Measurements from ENCODE around the gene LRP5.
"Not testable (repeated sequence)": the region's sequence is repeated elsewhere in the genome, so short reads cannot be mapped to it uniquely, and the experiment has no call there.

LRP5 gene

DNA sequence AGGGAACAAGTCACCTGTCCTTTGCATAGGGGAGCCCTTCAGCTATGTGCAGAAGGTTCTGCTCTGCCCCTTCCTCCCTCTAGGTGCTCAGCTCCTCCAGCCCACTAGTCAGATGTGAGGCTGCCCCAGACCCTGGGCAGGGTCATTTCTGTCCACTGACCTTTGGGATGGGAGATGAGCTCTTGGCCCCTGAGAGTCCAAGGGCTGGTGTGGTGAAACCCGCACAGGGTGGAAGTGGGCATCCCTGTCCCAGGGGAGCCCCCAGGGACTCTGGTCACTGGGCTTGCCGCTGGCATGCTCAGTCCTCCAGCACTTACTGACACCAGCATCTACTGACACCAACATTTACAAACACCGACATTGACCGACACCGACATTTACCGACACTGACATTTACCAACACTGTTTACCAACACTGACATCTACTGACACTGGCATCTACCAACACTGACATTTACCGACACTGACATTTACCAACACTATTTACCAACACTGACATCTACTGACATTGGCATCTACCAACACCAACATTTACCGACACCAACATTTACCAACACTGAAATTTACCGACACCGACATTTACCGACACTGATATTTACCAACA lies 76.3 kb downstream of the LRP5 start:
- DNase-seq, result no peak

DNA sequence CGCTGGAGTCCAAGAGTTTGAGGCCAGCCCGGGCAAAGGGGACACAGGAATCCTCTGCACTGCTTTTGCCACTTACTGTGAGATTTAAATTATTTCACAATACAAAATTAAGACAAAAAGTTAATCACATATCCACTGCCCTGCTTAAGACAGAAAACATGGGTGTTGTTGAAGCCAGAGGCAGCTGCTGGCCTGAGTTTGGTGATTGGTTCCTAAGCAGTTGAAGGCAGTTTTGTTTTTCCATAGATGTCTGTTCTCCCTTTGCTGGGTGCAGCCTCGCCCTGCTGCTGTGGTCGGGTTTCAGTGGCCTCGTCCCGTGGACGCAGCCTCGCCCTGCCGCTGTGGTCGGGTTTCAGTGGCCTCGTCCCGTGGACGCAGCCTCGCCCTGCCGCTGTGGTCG lies 77.9 kb downstream of the LRP5 start:
- no peak for DNase-seq

DNA sequence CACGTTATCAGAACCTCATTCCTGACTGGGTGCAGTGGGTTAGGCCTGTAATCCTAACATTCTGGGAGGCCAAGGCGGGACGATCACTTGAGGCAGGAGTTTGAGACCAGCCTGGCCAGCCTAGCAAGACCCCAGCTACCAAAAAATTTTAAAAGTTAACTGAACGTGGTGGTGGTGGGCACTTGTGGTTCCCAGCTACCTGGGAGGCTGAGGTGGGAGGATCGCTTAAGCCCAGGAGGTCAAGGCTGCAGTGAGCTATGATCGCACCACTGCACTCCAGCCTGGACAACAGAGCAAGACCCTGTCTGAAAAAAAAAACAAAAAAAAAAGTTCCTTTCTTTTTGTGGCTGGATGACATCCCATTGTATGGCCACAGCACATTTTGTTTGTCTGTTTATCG lies 80.4 kb downstream of the LRP5 start:
- DNase-seq, result no peak

DNA sequence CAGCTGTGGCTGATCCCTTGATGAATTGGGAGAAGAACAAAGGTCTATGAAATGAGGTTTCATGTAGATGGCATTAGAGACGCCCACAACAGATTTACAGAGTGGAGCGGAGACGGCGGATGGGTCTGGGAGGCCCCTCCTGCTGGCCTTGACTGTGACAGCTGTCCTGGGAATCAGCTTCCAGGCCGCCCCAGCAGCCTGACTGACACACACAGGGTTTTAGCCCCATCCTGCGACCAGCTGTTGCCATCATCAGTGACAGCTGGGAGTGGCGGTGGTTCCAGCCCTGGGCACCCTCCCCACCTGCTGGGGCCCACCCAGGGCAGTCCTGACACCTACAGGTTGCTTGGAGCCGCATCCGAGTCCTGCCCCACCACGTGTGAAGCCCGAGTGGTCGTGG lies 84.1 kb downstream of the LRP5 start:
- DNase-seq, result no peak

DNA sequence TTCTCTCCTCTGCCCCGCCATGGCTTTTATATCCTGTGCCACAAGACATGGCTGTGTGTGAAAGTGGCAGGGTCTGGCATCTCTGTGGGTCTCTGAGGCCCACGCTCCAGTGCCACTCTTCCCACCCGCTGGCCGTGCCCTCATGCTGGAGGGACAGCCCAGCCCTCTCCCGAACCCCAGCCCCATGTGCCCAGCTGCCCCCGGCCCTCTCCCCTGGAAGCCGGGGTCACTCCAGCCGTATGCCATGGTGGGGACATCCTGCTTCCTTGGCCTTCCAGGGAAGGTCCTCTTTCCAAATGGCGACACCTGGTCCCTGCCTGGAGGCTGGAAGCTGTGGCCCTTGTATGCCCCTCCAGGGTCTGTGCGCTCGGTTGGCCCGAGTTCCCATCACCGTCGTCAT lies 84.9 kb downstream of the LRP5 start:
- no peak for DNase-seq

DNA sequence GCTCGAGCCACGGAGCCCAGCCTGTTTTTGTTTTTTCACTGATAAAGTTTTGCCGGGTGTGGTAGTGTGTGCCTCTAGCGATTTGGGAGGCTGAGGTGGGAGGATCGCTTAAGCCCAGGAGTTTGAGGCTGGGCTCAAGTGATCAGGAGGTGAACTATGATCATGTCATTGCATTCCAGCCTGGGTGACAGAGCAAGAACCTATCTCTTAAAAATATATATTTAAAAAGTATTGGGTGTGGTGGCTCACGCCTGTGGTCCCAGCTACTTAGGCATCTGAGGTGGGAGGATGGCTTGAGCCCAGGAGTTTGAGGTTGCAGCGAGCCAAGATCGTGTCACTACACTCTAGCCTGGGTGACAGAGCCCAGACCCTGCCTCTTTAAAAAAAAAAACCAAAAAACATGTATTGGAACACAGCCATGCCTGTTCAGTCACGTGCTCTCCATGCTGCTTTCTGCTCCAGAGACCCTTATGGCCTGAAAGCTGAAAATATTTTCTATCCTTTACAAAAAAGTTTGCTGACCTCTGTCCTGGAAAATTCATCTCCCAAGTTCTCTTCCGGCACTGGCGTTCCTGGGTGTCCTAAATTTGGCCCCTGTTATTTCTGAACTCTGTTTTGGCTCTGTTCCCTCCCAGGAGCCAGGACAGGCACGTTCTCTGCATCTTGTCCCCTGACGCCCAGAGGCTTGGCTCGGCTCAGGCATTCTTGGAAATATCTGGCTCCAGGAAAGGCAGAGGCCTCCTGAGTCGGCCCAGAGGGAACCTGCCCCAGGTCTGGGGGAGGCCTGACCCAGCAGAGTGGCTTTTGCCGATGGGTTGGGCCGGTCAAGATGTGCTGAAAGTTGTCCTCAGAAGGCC lies 86.8 kb downstream of the LRP5 start:
- DNase-seq, result no peak

DNA sequence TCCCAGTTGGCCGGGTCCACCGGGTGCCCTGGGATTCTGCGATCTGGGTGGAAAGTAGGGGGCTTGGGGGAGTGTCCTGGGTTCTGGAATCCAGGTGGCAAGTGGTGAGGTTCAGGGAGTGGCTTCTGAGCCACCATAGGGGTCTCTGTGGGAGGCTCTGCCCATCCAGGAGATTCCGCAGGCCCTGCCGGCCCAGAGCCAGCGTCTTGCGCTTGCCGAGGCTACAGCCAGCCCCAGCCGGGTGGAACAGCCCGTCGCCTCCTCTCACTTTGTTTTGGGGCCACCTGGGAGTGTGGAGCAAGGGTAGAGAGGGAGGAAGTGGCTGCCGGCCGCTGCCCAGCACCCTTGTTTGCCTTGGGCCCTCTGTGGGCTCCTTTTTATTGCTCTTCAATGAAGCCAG lies 87.5 kb downstream of the LRP5 start:
- no peak for DNase-seq

DNA sequence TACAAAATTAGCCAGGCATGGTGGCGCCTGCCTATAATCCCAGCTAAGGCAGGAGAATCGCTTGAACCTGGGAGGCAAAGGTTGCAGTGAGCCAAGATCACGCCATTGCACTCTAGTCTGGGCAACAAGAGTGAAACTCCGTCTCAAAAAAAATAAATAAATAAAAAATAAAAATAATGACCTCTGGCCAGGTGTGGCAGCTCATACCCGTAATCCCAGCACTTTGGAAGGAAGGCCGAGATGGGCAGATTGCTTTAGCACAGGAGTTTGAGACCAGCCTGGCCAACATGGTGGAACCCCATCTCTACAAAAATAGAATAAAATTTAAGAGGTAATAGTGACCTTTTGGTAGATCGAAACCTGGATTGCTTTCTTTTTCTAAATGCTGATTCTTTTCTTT lies 88.2 kb downstream of the LRP5 start:
- not testable (repeated sequence) for DNase-seq

DNA sequence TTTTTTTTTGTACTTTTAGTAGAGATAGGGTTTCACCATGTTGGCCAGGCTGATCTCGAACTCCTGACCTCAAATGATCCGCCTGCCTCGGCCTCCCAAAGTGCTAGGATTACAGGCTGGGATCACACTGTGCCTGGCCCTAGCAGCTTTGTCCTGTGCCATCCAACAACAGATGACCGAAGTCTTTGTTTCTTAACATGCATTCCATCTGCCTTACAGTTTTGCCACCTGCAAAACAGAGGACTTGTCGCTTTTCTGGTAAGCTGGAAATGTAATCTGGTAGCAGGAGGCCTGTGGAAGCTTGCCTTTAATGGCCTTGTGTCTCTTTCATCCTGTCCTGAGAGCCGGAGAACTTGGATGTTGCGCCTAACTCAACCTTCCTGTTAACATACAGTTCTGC lies 89.5 kb downstream of the LRP5 start:
- DNase-seq, result no peak

DNA sequence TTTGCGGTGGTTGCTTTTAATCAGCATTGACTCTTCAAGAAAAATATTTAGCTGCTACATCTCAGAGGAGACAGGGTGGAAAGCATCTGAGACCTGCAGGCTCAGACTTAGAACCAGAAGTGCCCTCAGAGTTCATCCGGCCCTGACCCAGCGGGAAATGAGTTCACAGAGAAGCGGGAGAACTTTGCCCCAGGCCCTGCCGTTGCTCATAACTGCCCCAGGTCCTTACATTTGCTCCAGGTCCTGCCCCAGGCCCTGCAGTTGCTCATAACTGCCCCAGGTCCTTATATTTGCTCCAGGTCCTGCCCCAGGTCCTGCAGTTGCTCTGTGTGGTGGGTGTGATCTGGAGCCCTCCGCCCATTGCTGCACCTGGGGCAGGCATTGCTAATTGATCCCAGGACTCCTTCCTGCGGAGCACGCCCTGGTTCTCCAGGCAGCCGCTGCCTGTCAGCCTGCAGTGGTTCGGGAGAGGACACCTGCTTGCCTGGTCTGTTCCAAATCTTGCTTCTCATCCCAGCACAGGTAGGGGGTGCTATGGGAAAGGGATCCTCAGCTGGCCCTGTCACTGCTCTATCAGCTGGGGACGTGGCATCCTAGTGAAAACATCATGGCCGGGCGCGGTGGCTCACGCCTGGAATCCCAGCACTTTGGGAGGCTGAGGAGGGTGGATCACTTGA lies 90.1 kb downstream of the LRP5 start:
- no peak for DNase-seq

DNA sequence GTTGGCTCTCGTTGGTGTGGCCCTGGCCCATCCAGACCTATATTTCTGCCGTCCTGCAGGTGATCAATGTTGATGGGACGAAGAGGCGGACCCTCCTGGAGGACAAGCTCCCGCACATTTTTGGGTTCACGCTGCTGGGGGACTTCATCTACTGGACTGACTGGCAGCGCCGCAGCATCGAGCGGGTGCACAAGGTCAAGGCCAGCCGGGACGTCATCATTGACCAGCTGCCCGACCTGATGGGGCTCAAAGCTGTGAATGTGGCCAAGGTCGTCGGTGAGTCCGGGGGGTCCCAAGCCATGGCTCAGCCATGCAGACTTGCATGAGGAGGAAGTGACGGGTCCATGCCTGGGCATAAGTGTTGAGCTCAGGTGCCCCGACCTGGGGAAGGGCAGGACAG lies 91.0 kb downstream of the LRP5 start:
- no peak for DNase-seq

DNA sequence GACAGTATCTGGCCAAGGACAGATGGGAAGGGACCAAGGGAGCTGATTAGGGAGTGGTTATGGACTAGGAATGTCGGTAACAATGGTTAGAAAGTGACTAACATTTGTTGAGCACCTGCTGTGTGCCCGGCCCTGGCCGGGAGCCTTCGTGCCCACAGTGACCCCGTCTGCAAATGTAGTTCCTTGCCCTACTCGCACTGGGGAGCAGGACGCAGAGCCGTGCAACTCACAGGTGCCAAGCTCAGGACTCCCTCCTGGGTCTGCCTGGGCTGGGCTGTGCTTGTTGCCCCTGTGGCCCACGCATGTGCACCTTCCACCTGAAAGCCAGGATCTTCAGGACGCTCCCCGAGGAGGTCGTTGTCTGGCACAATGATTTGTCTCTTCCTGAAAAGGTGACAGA lies 91.4 kb downstream of the LRP5 start:
- DNase-seq, result no peak

DNA sequence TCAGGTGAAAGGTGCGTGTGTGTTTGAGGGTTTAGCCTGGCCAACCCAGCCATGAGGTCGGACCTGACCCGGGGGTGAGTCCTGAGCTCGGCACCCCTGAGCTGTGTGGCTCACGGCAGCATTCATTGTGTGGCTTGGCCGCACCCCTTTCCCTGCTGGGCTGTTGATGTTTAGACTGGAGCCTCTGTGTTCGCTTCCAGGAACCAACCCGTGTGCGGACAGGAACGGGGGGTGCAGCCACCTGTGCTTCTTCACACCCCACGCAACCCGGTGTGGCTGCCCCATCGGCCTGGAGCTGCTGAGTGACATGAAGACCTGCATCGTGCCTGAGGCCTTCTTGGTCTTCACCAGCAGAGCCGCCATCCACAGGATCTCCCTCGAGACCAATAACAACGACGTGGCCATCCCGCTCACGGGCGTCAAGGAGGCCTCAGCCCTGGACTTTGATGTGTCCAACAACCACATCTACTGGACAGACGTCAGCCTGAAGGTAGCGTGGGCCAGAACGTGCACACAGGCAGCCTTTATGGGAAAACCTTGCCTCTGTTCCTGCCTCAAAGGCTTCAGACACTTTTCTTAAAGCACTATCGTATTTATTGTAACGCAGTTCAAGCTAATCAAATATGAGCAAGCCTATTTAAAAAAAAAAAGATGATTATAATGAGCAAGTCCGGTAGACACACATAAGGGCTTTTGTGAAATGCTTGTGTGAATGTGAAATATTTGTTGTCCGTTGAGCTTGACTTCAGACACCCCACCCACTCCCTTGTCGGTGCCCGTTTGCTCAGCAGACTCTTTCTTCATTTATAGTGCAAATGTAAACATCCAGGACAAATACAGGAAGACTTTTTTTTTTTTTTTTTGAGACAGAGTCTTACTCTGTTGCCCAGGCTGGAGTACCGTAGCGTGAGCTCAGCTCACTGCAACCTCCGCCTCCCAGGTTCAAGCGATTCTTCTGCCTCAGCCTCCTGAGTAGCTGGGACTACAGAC lies 94.2 kb downstream of the LRP5 start:
- DNase-seq, result no peak

DNA sequence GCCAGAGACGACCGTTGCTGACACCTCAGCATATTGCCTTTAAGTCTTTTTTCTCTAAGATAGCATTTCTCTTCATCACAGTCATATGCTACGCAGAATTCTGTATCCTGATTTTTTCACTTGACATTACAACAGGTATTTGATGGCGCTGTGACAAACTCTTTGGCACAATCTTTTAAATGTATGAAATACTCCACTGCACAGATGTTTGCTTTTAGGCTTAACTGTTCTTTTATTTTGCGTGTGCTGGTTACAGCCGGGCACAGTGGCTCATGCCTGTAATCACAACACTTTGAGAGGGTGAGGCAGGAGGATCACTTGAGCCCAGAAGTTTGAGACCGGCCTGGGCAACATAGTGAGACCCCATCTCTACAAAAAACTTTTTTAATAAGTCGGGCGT lies 96.1 kb downstream of the LRP5 start:
- no peak for DNase-seq

DNA sequence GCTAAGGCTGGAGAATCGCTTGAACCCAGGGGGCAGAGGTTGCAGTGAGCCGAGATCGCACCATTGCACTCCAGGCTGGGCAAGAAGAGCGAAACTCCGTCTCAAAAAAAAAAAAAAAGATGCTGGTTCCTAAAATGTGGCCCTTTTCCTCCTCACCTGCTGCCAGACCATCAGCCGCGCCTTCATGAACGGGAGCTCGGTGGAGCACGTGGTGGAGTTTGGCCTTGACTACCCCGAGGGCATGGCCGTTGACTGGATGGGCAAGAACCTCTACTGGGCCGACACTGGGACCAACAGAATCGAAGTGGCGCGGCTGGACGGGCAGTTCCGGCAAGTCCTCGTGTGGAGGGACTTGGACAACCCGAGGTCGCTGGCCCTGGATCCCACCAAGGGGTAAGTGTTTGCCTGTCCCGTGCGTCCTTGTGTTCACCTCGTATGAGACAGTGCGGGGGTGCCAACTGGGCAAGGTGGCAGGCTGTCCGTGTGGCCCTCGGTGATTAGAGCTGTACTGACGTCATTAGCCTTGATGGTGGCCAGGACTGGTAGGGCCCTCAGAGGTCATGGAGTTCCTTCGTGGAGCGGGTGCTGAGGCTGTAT lies 97.5 kb downstream of the LRP5 start:
- no peak for DNase-seq

DNA sequence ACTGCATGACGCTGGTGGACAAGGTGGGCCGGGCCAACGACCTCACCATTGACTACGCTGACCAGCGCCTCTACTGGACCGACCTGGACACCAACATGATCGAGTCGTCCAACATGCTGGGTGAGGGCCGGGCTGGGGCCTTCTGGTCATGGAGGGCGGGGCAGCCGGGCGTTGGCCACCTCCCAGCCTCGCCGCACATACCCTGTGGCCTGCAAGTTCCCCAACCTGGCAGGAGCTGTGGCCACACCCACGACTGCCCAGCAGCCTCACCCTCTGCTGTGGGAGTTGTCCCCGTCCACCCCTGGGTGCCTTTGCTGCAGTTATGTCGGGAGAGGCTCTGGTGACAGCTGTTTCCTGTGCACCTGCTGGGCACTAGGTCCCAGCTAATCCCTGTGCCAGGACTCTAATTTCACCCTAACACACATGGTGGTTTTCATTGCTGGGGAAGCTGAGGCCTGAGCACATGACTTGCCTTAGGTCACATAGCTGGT lies 99.2 kb downstream of the LRP5 start:
- DNase-seq, result no peak

DNA sequence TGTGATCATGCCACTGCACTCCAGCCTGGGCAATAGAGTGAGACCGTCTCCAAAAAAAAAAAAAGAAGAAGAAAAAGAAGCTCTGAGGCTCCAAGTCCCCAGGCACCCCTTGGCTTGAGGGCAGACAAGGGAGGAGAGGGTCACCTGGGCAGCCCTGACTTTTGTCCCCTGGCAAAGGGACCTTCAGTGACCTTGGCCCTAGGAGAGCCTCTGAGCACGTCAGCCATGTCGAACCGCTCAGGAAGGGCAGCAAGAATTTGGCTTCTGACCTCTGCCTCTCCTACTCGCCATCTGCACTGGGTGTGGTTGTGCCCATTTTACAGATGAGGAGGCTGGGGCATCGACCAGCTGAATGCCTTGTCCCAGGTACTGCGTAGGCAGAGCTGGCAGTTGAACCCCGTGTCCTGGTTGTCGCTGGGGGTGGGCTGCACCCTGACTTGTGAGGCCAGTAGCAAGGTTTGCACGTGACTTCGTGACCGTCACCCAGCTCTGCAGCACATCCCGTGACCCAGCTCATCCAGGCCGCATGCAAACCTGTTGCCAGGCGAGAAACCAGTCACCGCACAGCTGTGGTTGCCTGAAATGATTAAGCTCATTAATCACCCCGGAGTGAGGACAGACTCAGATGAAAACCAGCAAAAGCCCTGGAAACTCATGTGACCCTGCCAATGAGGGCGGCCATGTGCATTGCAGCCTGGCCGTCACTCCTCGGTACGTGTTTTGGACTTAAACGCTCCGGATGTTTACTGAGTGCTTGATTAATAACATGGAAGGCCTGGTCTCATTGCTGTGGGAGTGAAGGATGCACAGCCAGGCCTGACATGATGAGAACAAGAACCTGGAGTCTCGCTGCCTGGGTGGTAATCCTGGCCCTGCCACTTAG lies 100.4 kb downstream of the LRP5 start:
- DNase-seq, result no peak

DNA sequence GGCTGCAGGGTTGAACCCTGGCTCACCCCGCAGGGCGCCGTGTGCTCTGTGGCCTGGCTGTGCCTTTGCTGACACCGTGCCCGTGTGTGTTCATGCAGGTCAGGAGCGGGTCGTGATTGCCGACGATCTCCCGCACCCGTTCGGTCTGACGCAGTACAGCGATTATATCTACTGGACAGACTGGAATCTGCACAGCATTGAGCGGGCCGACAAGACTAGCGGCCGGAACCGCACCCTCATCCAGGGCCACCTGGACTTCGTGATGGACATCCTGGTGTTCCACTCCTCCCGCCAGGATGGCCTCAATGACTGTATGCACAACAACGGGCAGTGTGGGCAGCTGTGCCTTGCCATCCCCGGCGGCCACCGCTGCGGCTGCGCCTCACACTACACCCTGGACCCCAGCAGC lies 101.2 kb downstream of the LRP5 start:
- no peak for DNase-seq

DNA sequence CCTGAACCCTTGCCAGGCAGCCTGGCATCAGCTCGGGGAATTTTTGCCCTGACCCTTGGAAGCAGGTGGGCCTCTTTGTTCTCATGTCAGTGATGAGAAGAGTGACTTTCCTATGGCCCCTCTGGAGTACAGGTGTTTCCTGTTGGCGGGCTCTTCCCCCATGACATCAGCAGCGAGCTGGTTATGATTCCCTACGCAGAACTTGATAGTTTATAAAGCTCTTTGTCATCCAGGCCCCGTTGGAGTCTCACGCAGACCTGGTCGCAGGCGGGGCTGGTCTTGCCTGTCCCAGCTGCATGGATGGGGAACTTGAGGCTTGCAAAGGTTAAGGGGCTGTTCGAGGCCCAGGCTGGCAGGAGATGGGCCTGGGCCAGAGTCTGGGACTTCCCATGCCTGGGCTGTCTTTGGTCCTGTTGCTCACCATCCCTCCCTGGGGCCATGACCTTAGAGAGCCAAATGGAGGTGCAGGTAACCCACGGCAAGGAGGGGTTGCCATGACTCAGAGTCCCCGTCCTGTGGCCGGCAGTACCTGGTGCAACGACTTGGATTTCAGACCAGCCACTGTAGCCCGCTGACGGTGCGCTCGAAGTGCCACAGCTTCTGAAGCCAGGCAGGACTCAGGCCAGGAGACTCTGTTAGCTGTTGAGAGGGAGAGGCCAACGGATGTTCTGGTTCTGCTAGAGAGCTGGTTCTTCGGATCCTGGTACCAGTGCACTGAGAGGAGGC lies 102.3 kb downstream of the LRP5 start:
- no peak for DNase-seq

DNA sequence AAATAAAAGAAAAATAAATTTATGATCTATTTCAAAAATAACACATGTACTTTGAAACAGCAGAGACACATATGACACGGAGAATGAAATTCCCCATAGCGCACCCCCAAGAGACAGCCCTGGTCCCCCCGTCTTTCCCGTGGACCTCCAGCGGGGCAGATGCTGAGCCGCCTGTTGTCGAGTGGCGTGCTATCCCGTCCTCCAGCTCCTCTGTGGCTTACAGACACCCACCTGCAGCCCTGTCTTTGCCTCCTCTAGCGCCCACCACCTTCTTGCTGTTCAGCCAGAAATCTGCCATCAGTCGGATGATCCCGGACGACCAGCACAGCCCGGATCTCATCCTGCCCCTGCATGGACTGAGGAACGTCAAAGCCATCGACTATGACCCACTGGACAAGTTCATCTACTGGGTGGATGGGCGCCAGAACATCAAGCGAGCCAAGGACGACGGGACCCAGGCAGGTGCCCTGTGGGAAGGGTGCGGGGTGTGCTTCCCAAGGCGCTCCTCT lies 103.7 kb downstream of the LRP5 start:
- no peak for DNase-seq

Data from right kidney (tissue), 1 donor.